Natural killer cell (primary cell): ENCODE results near the gene DENND5B. TPM values are rescaled to one million over a fixed set of nuclear protein-coding genes. Genes with fewer than 3 reads are reported as not detected.
"Not testable (repeated sequence)": the region's sequence is repeated elsewhere in the genome, so short reads cannot be mapped to it uniquely, and the experiment has no call there.

Experiments
- ATAC-seq, 3 donors: fragments of 150-1000 bp in 2 of 3; fragments of 200-7000 bp in 1 of 3; cut with Tn5 transposase; 1 replicate in 1 of 3; 2 replicates in 2 of 3; pipeline ENCODE4 v1.10.0; 2021; ENCODE audit warnings: mild to moderate bottlenecking in 2 of 3, moderate library complexity in 2 of 3
- DNase-seq, 2 donors: peaks; one replicate each; pipeline versions ENCODE4 v3.0.0 to v3.0.0-alpha.2; 2013 to 2021; ENCODE audit warnings: mixed read lengths in 1 of 2
- H3K27ac ChIP-seq: one replicate; pipeline ENCODE4 v1.5.1; 2013; ENCODE audit warnings: mild to moderate bottlenecking, low read length
- H3K27me3 ChIP-seq: one replicate; pipeline ENCODE4 v1.6.1; 2013; ENCODE audit warnings: low read length; ENCODE audit not compliant: control insufficient read depth, insufficient read depth
- H3K36me3 ChIP-seq: one replicate; pipeline ENCODE4 v1.6.1; 2013; ENCODE audit warnings: low read length; ENCODE audit not compliant: control insufficient read depth, insufficient read depth
- H3K4me1 ChIP-seq: one replicate; pipeline ENCODE4 v1.6.1; 2013; ENCODE audit warnings: low read length; ENCODE audit not compliant: control insufficient read depth, insufficient read depth
- H3K4me3 ChIP-seq: one replicate; pipeline ENCODE4 v1.5.1; 2013; ENCODE audit warnings: low read length
- H3K9me3 ChIP-seq: one replicate; pipeline ENCODE4 v1.6.1; 2013; ENCODE audit warnings: low read length; ENCODE audit not compliant: control insufficient read depth, insufficient read depth
- H3K27ac Mint-ChIP-seq, 2 donors: one replicate each; pipeline ENCODE4 v1.8.0; 2022; ENCODE audit warnings: mild to moderate bottlenecking in 2 of 2, mixed read lengths in 2 of 2, moderate library complexity in 1 of 2
- H3K27me3 Mint-ChIP-seq, 2 donors: one replicate each; pipeline ENCODE4 v1.8.0; 2022; ENCODE audit warnings: low read depth in 2 of 2, mixed read lengths in 2 of 2
- H3K36me3 Mint-ChIP-seq: one replicate; pipeline ENCODE4 v1.8.0; 2022; ENCODE audit warnings: mixed read lengths
- H3K4me1 Mint-ChIP-seq, 2 donors: one replicate each; pipeline ENCODE4 v1.8.0; 2022; ENCODE audit warnings: mixed read lengths in 2 of 2
- H3K4me3 Mint-ChIP-seq: one replicate; pipeline ENCODE4 v1.8.0; 2022; ENCODE audit warnings: mild to moderate bottlenecking, moderate library complexity, mixed read lengths
- H3K9me3 Mint-ChIP-seq, 2 donors: one replicate each; pipeline ENCODE4 v1.8.0; 2022; ENCODE audit warnings: mixed read lengths in 2 of 2
- WGBS: methylation state at CpG from one replicate; pipeline ENCODE4 v1.1.7; 2013; ENCODE audit warnings: missing lambda C conversion rate; ENCODE audit not compliant: insufficient coverage; 5-methylcytosine and 5-hydroxymethylcytosine counted together
- intact Hi-C: fragments of 100-400 bp; cut with micrococcal nuclease; formaldehyde crosslinking; loops from one replicate; pipeline ENCODE4 v1.14.2; 2022
- total RNA-seq, 4 donors: library from RNA; stranded (reverse); fragments of 120-200 nt in 1 of 4; gene quantifications; one replicate each; pipeline versions ENCODE4 v1.2.3 to v1.2.4, GENCODE V29; 2013 to 2022
- TF ChIP-seq, protein P1 (sequence below): fragments of 200-600 bp; IDR thresholded peaks from one replicate; pipeline ENCODE4 v1.8.0; 2022; ENCODE audit warnings: antibody characterized with exemption

DENND5B gene
- total RNA-seq, 3 donors from 2014 or later (not counting 1 experiment from before 2014, with no cell fraction given), result 0.52 to 2.4 (median 0.70) TPM

DNA sequence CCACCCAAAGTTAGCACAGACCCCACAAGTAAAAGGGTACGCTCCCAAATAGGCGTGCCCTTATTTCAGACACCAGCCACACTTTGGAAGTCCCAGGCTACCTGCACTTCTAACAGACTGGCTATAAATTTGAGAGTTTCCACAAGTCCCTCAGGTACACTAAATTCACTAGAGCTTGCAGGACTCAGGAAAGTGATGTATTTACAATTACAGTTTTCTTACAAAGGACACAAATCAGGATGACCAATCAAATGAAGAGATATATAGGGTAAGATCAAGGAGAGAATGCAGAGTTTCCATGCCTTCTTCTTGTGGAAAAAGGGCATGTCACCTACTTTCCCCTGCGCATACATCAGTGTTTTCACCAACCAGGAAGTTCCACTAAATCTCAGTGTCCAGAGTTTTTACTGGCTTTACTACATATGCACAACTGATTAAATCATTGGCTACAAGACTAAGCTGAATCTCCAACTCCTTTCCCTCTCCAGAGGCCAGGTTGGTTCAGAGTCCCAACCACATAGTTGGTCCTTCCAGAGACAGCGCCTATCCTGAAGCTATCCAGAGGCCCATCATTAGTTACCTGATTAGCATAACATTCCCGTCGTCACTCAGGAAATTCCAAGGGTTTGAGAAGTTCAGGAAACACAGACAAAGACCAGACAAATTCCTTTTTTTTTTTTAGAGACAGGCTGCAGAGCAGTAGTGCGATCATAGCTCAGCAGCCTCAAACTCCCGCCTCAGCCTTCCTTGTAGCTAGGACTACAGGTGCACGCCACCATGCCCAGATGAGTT, 84.2 kb downstream of the DENND5B start:
- H3K4me1 ChIP-seq, result no peaks in the 10 kb centered on the region
- no peak for ATAC-seq
- no peaks in the 10 kb centered on the region for H3K4me1 Mint-ChIP-seq
- peaks cover 0 to 3% of the 10 kb centered on the region in 2 donors for H3K9me3 Mint-ChIP-seq
- WGBS, result 96% methylated on average over 9 of the region's 9 CpGs
- no peak overlapping the region for H3K4me3 Mint-ChIP-seq
- intact Hi-C loops, result no loop called here
- TF ChIP-seq, protein P1, sequence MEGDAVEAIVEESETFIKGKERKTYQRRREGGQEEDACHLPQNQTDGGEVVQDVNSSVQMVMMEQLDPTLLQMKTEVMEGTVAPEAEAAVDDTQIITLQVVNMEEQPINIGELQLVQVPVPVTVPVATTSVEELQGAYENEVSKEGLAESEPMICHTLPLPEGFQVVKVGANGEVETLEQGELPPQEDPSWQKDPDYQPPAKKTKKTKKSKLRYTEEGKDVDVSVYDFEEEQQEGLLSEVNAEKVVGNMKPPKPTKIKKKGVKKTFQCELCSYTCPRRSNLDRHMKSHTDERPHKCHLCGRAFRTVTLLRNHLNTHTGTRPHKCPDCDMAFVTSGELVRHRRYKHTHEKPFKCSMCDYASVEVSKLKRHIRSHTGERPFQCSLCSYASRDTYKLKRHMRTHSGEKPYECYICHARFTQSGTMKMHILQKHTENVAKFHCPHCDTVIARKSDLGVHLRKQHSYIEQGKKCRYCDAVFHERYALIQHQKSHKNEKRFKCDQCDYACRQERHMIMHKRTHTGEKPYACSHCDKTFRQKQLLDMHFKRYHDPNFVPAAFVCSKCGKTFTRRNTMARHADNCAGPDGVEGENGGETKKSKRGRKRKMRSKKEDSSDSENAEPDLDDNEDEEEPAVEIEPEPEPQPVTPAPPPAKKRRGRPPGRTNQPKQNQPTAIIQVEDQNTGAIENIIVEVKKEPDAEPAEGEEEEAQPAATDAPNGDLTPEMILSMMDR, result no peak
- H3K27ac ChIP-seq, result no peak overlapping the region
- no peaks in the 10 kb centered on the region for H3K27me3 ChIP-seq
- H3K27ac Mint-ChIP-seq, result no peak overlapping the region
- no peak overlapping the region for H3K4me3 ChIP-seq
- H3K27me3 Mint-ChIP-seq, result peaks cover 0 to 7% of the 10 kb centered on the region in 2 donors
- no peaks in the 10 kb centered on the region for H3K36me3 ChIP-seq
- H3K9me3 ChIP-seq, result no peaks in the 10 kb centered on the region
- no peak for DNase-seq
- no peaks in the 10 kb centered on the region for H3K36me3 Mint-ChIP-seq

- no peak overlapping the region for H3K4me3 Mint-ChIP-seq
- H3K27ac ChIP-seq, result no peak overlapping the region
- TF ChIP-seq, protein P1, result no peak
- WGBS, result 100% methylated on average over 6 of the region's 7 CpGs
- no peaks in the 10 kb centered on the region for H3K4me1 Mint-ChIP-seq
- peaks cover 0 to 3% of the 10 kb centered on the region in 2 donors for H3K9me3 Mint-ChIP-seq
- intact Hi-C loops, result no loop called here
- H3K27ac Mint-ChIP-seq, result no peak overlapping the region
- H3K36me3 Mint-ChIP-seq, result no peaks in the 10 kb centered on the region
- H3K36me3 ChIP-seq, result no peaks in the 10 kb centered on the region
- DNase-seq, result no peak
- no peaks in the 10 kb centered on the region for H3K4me1 ChIP-seq
- no peaks in the 10 kb centered on the region for H3K27me3 ChIP-seq
- H3K4me3 ChIP-seq, result no peak overlapping the region
- no peak for ATAC-seq
- H3K9me3 ChIP-seq, result no peaks in the 10 kb centered on the region
- peaks cover 0 to 4% of the 10 kb centered on the region in 2 donors for H3K27me3 Mint-ChIP-seq
These were observed 86.2 kb downstream of the DENND5B start for GRCh38 chr12:31504625-31505222.

DNA sequence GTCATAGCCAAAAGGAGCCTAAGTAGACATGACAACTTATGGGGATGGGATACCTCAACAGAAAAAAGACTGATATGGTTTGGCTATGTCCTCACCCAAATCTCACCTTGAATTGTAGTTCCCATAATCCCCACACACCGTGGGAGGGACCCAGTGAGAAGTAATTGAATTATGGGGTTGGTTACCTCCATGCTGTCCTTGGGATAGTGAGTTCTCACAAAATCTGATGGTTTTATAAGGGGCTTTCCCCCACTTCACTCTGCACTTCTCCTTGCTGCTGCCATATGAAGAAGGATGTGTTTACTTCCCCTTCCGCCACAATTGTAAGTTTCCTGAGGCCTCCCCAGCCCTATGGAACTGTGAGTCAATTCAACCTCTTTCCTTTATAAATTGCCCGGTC, 89.9 kb downstream of the DENND5B start:
- ATAC-seq, H3K4me1 ChIP-seq, H3K4me3 ChIP-seq, intact Hi-C loops, H3K9me3 Mint-ChIP-seq, H3K27ac ChIP-seq, H3K36me3 ChIP-seq, DNase-seq, H3K27me3 Mint-ChIP-seq, H3K4me1 Mint-ChIP-seq, H3K4me3 Mint-ChIP-seq, H3K36me3 Mint-ChIP-seq, H3K9me3 ChIP-seq, H3K27me3 ChIP-seq, H3K27ac Mint-ChIP-seq: not testable (repeated sequence)
- WGBS, result 82% methylated on average over 2 of the region's 3 CpGs

DNA sequence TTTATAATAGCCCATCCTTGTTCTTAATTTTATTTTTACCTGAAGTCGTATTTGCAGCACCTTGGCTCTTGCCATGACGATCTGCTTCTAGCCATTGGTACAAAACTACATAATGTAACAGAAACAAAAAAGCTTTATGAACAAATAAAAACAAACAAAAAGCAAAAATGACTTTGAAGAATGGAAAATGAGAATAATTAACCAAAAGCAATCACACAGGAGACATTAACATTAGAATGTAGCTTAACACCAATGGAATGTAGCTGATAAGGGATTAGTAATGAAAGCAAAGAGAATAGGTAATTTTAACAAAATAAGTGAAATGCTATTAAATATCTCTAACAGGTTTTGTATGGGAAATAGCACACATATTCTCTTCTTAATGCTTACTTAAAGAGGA, 91.4 kb downstream of the DENND5B start:
- no peaks in the 10 kb centered on the region for H3K4me1 ChIP-seq
- DNase-seq, result no peak
- no peak overlapping the region for H3K4me3 Mint-ChIP-seq
- no peak overlapping the region for H3K4me3 ChIP-seq
- WGBS, result 89% methylated on average over 2 of the region's 2 CpGs
- peaks cover 0 to 4% of the 10 kb centered on the region in 2 donors for H3K27me3 Mint-ChIP-seq
- TF ChIP-seq, protein P1, result no peak
- no peaks in the 10 kb centered on the region for H3K9me3 ChIP-seq
- H3K9me3 Mint-ChIP-seq, result peaks cover 0 to 1% of the 10 kb centered on the region in 2 donors
- H3K27ac Mint-ChIP-seq, result no peak overlapping the region
- H3K27ac ChIP-seq, result no peak overlapping the region
- ATAC-seq, result no peak
- intact Hi-C loops, result no loop called here
- no peaks in the 10 kb centered on the region for H3K36me3 ChIP-seq
- peaks cover 0 to 6% of the 10 kb centered on the region in 2 donors for H3K4me1 Mint-ChIP-seq
- no peaks in the 10 kb centered on the region for H3K36me3 Mint-ChIP-seq
- H3K27me3 ChIP-seq, result no peaks in the 10 kb centered on the region
